Caco-2 (cell line): ENCODE data around the gene MYBPC2. TPM values are rescaled to one million over a fixed set of nuclear protein-coding genes. Genes with fewer than 3 reads are reported as not detected.

ENCODE experiments used
- BruUV-seq: library from RNA; stranded (reverse); fragments of 400-500 nt; replicated peaks from 2 replicates; lab custom pipeline; 2021; lab: Mats Ljungman, UMichigan
- CTCF ChIA-PET: fragments of 300-600 bp; sonication (Branson Sonifier 250); formaldehyde crosslinking; loops from one replicate; lab custom pipeline; 2022; ENCODE audit warnings: antibody characterized with exemption; lab: Charles Lee
- POLR2A ChIA-PET: fragments of 300-600 bp; sonication (Branson Sonifier 250); formaldehyde crosslinking; loops from one replicate; lab custom pipeline; 2022; ENCODE audit warnings: antibody characterized with exemption; lab: Charles Lee
- DNase-seq, 2 experiments: peaks; one replicate each; pipeline versions ENCODE4 v3.0.0 to v3.0.0-alpha.2; 2020 to 2022
- H3K27me3 ChIP-seq: replicated peaks from 2 replicates; pipeline ENCODE4 v1.6.0; 2011; ENCODE audit warnings: low read length; ENCODE audit not compliant: control insufficient read depth, insufficient read depth
- H3K36me3 ChIP-seq: 2 replicates; pipeline ENCODE4 v1.5.1; 2011; ENCODE audit warnings: low read length; ENCODE audit not compliant: control insufficient read depth, insufficient read depth
- H3K4me1 ChIP-seq: fragments of 250-450 bp; sonication (Bioruptor Pico); 2 replicates; pipeline ENCODE4 v1.5.1; 2020; ENCODE audit warnings: mild to moderate bottlenecking
- H3K4me3 ChIP-seq: 2 replicates; pipeline ENCODE4 v1.5.1; 2011; ENCODE audit warnings: low read depth, mild to moderate bottlenecking, control low read depth, low read length
- H3K9me3 ChIP-seq: fragments of 250-450 bp; sonication (Bioruptor Pico); 2 replicates; pipeline ENCODE4 v1.5.1; 2020; ENCODE audit warnings: mild to moderate bottlenecking, moderate library complexity
- H3K27ac Mint-ChIP-seq: one replicate; pipeline ENCODE4 v1.8.0; 2022; ENCODE audit warnings: mixed read lengths; ENCODE audit not compliant: unreplicated experiment
- H3K27me3 Mint-ChIP-seq: one replicate; pipeline ENCODE4 v1.8.0; 2022; ENCODE audit warnings: mixed read lengths; ENCODE audit not compliant: insufficient read depth, unreplicated experiment
- H3K36me3 Mint-ChIP-seq: one replicate; pipeline ENCODE4 v1.8.0; 2022; ENCODE audit warnings: mild to moderate bottlenecking, mixed read lengths; ENCODE audit not compliant: insufficient read depth, unreplicated experiment
- H3K4me1 Mint-ChIP-seq: one replicate; pipeline ENCODE4 v1.8.0; 2022; ENCODE audit warnings: low read depth, mixed read lengths; ENCODE audit not compliant: unreplicated experiment
- H3K4me3 Mint-ChIP-seq: one replicate; pipeline ENCODE4 v1.8.0; 2022; ENCODE audit warnings: mild to moderate bottlenecking, moderate library complexity, mixed read lengths; ENCODE audit not compliant: unreplicated experiment
- H3K9me3 Mint-ChIP-seq: one replicate; pipeline ENCODE4 v1.8.0; 2022; ENCODE audit warnings: mixed read lengths; ENCODE audit not compliant: unreplicated experiment
- CTCF ChIP-seq, 2 experiments: fragments of 200-600 bp in 1 of 2; IDR thresholded peaks; 1 replicate in 1 of 2; 2 replicates in 1 of 2; pipeline versions ENCODE4 v1.5.1 to v1.8.0; 2011 to 2022; ENCODE audit warnings: antibody characterized with exemption in 1 of 2, control low read depth in 1 of 2, inconsistent platforms in 1 of 2, low read depth in 1 of 2, low read length in 1 of 2, mild to moderate bottlenecking in 1 of 2, moderate library complexity in 1 of 2; ENCODE audit not compliant: insufficient read depth in 1 of 2, severe bottlenecking in 1 of 2, unreplicated experiment in 1 of 2
- intact Hi-C: fragments of 100-400 bp; cut with micrococcal nuclease; formaldehyde crosslinking; loops from one replicate; pipeline ENCODE4 v1.10.0; 2022; ENCODE audit not compliant: unreplicated experiment
- total RNA-seq: library from RNA; stranded (reverse); gene quantifications from 2 replicates; pipeline ENCODE4 v1.2.3, GENCODE V29; 2022

Gene MYBPC2
- total RNA-seq, 1 experiment from 2014 or later = 1.6 TPM

DNA sequence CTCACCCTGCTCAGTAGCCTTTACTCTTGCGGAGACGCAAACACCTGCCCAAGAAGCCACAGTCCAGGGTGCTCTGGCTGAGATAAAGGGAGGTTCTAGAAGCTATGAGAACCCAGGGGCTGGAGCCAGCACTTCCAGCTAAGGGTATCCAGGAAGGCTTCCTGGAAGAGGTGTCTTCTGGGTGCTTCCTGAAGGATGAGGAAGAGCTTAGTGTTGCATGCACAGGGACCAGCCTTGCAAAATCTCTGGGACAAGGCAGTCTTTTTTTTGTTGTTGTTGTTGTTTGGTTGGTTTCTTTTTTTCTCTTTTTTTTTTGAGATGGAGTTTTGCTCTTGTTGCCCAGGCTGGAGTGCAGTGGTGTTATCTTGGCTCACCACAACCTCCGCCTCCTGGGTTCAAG lies 20.6 kb downstream of the MYBPC2 start:
- TF ChIP-seq CTCF (IDR thresholded peaks at IDR 0.05; ENCODE audit: insufficient read depth in 1 of 2, low read depth in 1 of 2, low read length in 1 of 2, severe bottlenecking in 1 of 2, unreplicated experiment in 1 of 2) = no peak
- Mint-ChIP-seq H3K27me3 (no peaks in the 10 kb centered on the region), H3K9me3 (peaks cover 19% of the 10 kb centered on the region), H3K27ac (no peak overlapping the region), H3K4me3 (no peak overlapping the region), H3K4me1 (no peaks in the 10 kb centered on the region), H3K36me3 (no peaks in the 10 kb centered on the region)
- H3K27me3 ChIP-seq = no peaks in the 10 kb centered on the region
- H3K4me1 ChIP-seq = no peaks in the 10 kb centered on the region
- no TSS peak for BruUV-seq
- POLR2A ChIA-PET = no interaction called here
- intact Hi-C loops = no loop called here
- no peaks in the 10 kb centered on the region for H3K9me3 ChIP-seq
- DNase-seq = no peak
- no peak overlapping the region for H3K4me3 ChIP-seq
- CTCF ChIA-PET = no interaction called here
- no peaks in the 10 kb centered on the region for H3K36me3 ChIP-seq

DNA sequence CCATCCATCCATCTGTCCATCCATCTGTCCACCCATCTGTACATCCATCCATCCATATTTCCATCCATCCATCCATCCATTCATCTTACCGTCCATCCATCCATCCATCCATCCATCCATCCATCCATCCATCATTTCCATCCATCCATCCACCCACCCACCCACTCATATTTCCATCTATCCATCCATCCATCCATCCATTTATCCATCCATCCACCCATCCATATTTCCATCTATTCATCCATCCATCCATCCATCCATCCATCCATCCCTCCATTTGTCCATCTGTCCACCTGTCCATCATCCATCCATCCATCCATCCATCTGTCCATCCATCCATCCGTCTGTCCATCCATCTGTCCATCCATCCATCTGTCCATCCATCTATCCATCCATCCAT lies 23.3 kb downstream of the MYBPC2 start:
- no peaks in the 10 kb centered on the region for H3K36me3 ChIP-seq
- Mint-ChIP-seq H3K4me1 (peaks cover under 1% of the 10 kb centered on the region), H3K36me3 (no peaks in the 10 kb centered on the region), H3K27ac (no peak overlapping the region), H3K9me3 (peaks cover 19% of the 10 kb centered on the region), H3K4me3 (no peak overlapping the region), H3K27me3 (no peaks in the 10 kb centered on the region)
- no peak for DNase-seq
- no peak overlapping the region for H3K4me3 ChIP-seq
- ChIA-PET CTCF (no interaction called here), POLR2A (no interaction called here)
- no peaks in the 10 kb centered on the region for H3K27me3 ChIP-seq
- no peak for TF ChIP-seq CTCF (IDR thresholded peaks at IDR 0.05; ENCODE audit: insufficient read depth in 1 of 2, low read depth in 1 of 2, low read length in 1 of 2, severe bottlenecking in 1 of 2, unreplicated experiment in 1 of 2)
- intact Hi-C loops = no loop called here
- peaks cover 14% of the 10 kb centered on the region for H3K4me1 ChIP-seq
- no TSS peak for BruUV-seq
- no peaks in the 10 kb centered on the region for H3K9me3 ChIP-seq

DNA sequence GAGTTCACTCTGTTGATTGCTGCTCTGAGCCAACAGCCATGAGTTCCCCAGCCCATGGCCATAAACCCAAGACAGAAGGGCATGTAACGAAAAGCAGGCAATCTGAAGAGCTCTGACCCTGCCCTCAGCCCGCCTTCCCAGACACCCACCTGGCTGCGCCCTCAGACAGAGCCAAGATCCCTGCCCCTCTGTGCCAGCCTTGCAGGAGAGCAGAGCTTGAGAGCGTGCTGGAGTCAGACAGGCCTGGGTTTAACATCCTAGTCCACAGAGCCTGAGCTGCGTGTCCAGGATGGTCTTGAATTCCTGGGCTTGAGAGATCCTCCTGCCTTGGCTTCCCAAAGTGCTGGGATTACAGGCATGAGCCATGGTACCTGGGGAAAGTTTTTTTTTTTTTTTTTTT lies 24.6 kb downstream of the MYBPC2 start:
- Histone ChIP-seq H3K9me3 (no peaks in the 10 kb centered on the region), H3K27me3 (no peaks in the 10 kb centered on the region), H3K36me3 (no peaks in the 10 kb centered on the region), H3K4me3 (no peak overlapping the region), H3K4me1 (peaks cover 21% of the 10 kb centered on the region)
- no peak overlapping the region for H3K27ac Mint-ChIP-seq
- peaks cover 19% of the 10 kb centered on the region for H3K9me3 Mint-ChIP-seq
- ChIA-PET POLR2A (no interaction called here), CTCF (no interaction called here)
- no peak overlapping the region for H3K4me3 Mint-ChIP-seq
- TF ChIP-seq CTCF (IDR thresholded peaks at IDR 0.05; ENCODE audit: insufficient read depth in 1 of 2, low read depth in 1 of 2, low read length in 1 of 2, severe bottlenecking in 1 of 2, unreplicated experiment in 1 of 2) = no peak
- H3K4me1 Mint-ChIP-seq = peaks cover 7% of the 10 kb centered on the region
- no TSS peak for BruUV-seq
- intact Hi-C loops = no loop called here
- no peak for DNase-seq
- no peaks in the 10 kb centered on the region for H3K27me3 Mint-ChIP-seq
- H3K36me3 Mint-ChIP-seq = no peaks in the 10 kb centered on the region
